Astrocyte (in vitro differentiated cells and primary cell): Measurements from ENCODE around the gene DENND11. TPM values are rescaled to one million over a fixed set of nuclear protein-coding genes. Genes with fewer than 3 reads are reported as not detected.

Source experiments
- DNase-seq: peaks from one replicate; pipeline ENCODE4 v3.0.0-alpha.2; 2010; ENCODE audit warnings: low read depth
- FAIRE-seq: peaks from 2 replicates; lab custom pipeline; 2011; peaks lifted over from hg19 to GRCh38; lab: Jason Lieb, UNC
- H2AFZ ChIP-seq: 2 replicates; pipeline ENCODE4 v1.6.0; 2012; ENCODE audit warnings: low read depth, low read length, inconsistent platforms
- H3K27ac ChIP-seq: 2 replicates; pipeline ENCODE4 v1.5.1; 2011; ENCODE audit warnings: low read depth, low read length, inconsistent platforms
- H3K27me3 ChIP-seq: 2 replicates; pipeline ENCODE4 v1.6.0; 2011; ENCODE audit warnings: low read length, inconsistent platforms; ENCODE audit not compliant: insufficient read depth
- H3K36me3 ChIP-seq: 2 replicates; pipeline ENCODE4 v1.5.1; 2011; ENCODE audit warnings: low read length, inconsistent platforms; ENCODE audit not compliant: insufficient read depth
- H3K4me1 ChIP-seq: 2 replicates; pipeline ENCODE4 v1.5.1; 2011; ENCODE audit warnings: low read length, inconsistent platforms; ENCODE audit not compliant: insufficient read depth
- H3K4me2 ChIP-seq: 2 replicates; pipeline ENCODE4 v1.6.0; 2012; ENCODE audit warnings: low read length, inconsistent platforms
- H3K4me3 ChIP-seq: 2 replicates; pipeline ENCODE4 v1.5.1; 2011; ENCODE audit warnings: low read depth, mild to moderate bottlenecking, low read length, inconsistent platforms; ENCODE audit not compliant: insufficient read depth
- H3K79me2 ChIP-seq: 2 replicates; pipeline ENCODE4 v1.6.0; 2012; ENCODE audit warnings: mild to moderate bottlenecking, low read length, inconsistent platforms; ENCODE audit not compliant: insufficient read depth
- H3K9ac ChIP-seq: 2 replicates; pipeline ENCODE4 v1.6.0; 2012; ENCODE audit warnings: mild to moderate bottlenecking, low read length, inconsistent platforms
- H3K9me3 ChIP-seq: 2 replicates; pipeline ENCODE4 v1.5.1; 2012; ENCODE audit warnings: low read depth, mild to moderate bottlenecking, low read length, inconsistent platforms; ENCODE audit not compliant: insufficient read depth
- H4K20me1 ChIP-seq: 2 replicates; pipeline ENCODE4 v1.6.0; 2012; ENCODE audit warnings: low read length, inconsistent platforms; ENCODE audit not compliant: insufficient read depth
- H3K27ac Mint-ChIP-seq: one replicate; pipeline ENCODE4 v1.8.0; 2021; ENCODE audit warnings: mild to moderate bottlenecking, mixed read lengths; ENCODE audit not compliant: unreplicated experiment
- H3K27me3 Mint-ChIP-seq: one replicate; pipeline ENCODE4 v1.8.0; 2021; ENCODE audit warnings: low read depth, mixed read lengths; ENCODE audit not compliant: unreplicated experiment
- H3K36me3 Mint-ChIP-seq: one replicate; pipeline ENCODE4 v1.8.0; 2021; ENCODE audit warnings: low read depth, mixed read lengths; ENCODE audit not compliant: unreplicated experiment
- H3K4me1 Mint-ChIP-seq: one replicate; pipeline ENCODE4 v1.8.0; 2021; ENCODE audit warnings: low read depth, mixed read lengths; ENCODE audit not compliant: unreplicated experiment
- H3K4me3 Mint-ChIP-seq: one replicate; pipeline ENCODE4 v1.8.0; 2021; ENCODE audit warnings: mild to moderate bottlenecking, moderate library complexity, mixed read lengths; ENCODE audit not compliant: unreplicated experiment
- H3K9me3 Mint-ChIP-seq: one replicate; pipeline ENCODE4 v1.8.0; 2021; ENCODE audit warnings: mild to moderate bottlenecking, mixed read lengths; ENCODE audit not compliant: unreplicated experiment
- CTCF ChIP-seq: IDR thresholded peaks from 2 replicates; pipeline ENCODE4 v1.5.1; 2011; ENCODE audit warnings: low read depth, mild to moderate bottlenecking, inconsistent platforms, low read length, moderate library complexity; ENCODE audit not compliant: insufficient read depth
- EZH2 ChIP-seq: IDR thresholded peaks from 2 replicates; pipeline ENCODE4 v1.6.1; 2012; ENCODE audit warnings: mild to moderate bottlenecking, low read length, inconsistent platforms; ENCODE audit not compliant: insufficient read depth
- total RNA-seq: library from RNA; stranded (reverse); gene quantifications from 2 replicates; pipeline ENCODE4 v1.2.1, GENCODE V29; 2021

DENND11 gene
- total RNA-seq, 1 donor from 2014 or later: 10.5 TPM

GRCh38 chr7:141654551-141654950, 47.4 kb downstream of the DENND11 start:
- DNase-seq (peak; percentile 50), FAIRE-seq (no peak)
- Histone ChIP-seq H3K27me3 (no peaks in the 10 kb centered on the region), H3K9ac (no peak overlapping the region), H3K79me2 (no peaks in the 10 kb centered on the region), H4K20me1 (no peaks in the 10 kb centered on the region), H3K27ac (no peak overlapping the region), H3K4me2 (no peak overlapping the region), H3K4me3 (no peak overlapping the region), H3K36me3 (peaks cover 9% of the 10 kb centered on the region), H2AFZ (peak overlapping the region; percentile 6), H3K9me3 (no peaks in the 10 kb centered on the region), H3K4me1 (peaks cover 3% of the 10 kb centered on the region)
- Mint-ChIP-seq H3K4me1 (peaks cover 7% of the 10 kb centered on the region), H3K36me3 (peaks cover 2% of the 10 kb centered on the region), H3K9me3 (no peaks in the 10 kb centered on the region), H3K4me3 (no peak overlapping the region), H3K27ac (peak overlapping the region; percentile 54), H3K27me3 (no peaks in the 10 kb centered on the region)
- TF ChIP-seq EZH2 (no peak), CTCF (peak; percentile 80)

GRCh38 chr7:141652691-141653090, 49.3 kb downstream of the DENND11 start:
- H3K27me3 Mint-ChIP-seq: no peaks in the 10 kb centered on the region
- peaks cover 7% of the 10 kb centered on the region for H3K4me1 Mint-ChIP-seq
- H3K27ac ChIP-seq: no peak overlapping the region
- no peak overlapping the region for H3K4me3 ChIP-seq
- no peaks in the 10 kb centered on the region for H3K79me2 ChIP-seq
- H3K4me3 Mint-ChIP-seq: no peak overlapping the region
- H3K27ac Mint-ChIP-seq: no peak overlapping the region
- no peak for FAIRE-seq
- no peak overlapping the region for H2AFZ ChIP-seq
- no peak overlapping the region for H3K4me2 ChIP-seq
- H3K27me3 ChIP-seq: no peaks in the 10 kb centered on the region
- H3K9ac ChIP-seq: no peak overlapping the region
- no peaks in the 10 kb centered on the region for H3K9me3 ChIP-seq
- peaks cover 7% of the 10 kb centered on the region for H3K4me1 ChIP-seq
- TF ChIP-seq CTCF (no peak), EZH2 (no peak)
- H3K36me3 ChIP-seq: peaks cover 7% of the 10 kb centered on the region
- no peak for DNase-seq
- H3K36me3 Mint-ChIP-seq: peaks cover 2% of the 10 kb centered on the region
- no peaks in the 10 kb centered on the region for H3K9me3 Mint-ChIP-seq
- no peaks in the 10 kb centered on the region for H4K20me1 ChIP-seq

Other genes with a start within 250 kb of the DENND11 start
- 28.6 and 29.9 TPM in 2 replicates for gene AGK, start 150.8 kb downstream of the DENND11 start, total RNA-seq
- gene WEE2, start 6.2 kb upstream of the DENND11 start, total RNA-seq: not detected in 2 replicates
- 138 and 146 TPM in 2 replicates for gene SSBP1, start 36.2 kb upstream of the DENND11 start, total RNA-seq
- gene TAS2R3, start 61.9 kb upstream of the DENND11 start, total RNA-seq: 1.00 and 1.2 TPM in 2 replicates
- 1.1 and 1.2 TPM in 2 replicates for gene TAS2R4, start 74.5 kb upstream of the DENND11 start, total RNA-seq
- gene TAS2R5, start 88.1 kb upstream of the DENND11 start, total RNA-seq: 1.3 and 1.5 TPM in 2 replicates
- gene PRSS37, start 139.3 kb upstream of the DENND11 start, total RNA-seq: not detected in 2 replicates
- gene OR9A4, start 214.2 kb upstream of the DENND11 start, total RNA-seq: not detected in 2 replicates
- not detected in 2 replicates for gene CLEC5A, start 244.8 kb upstream of the DENND11 start, total RNA-seq